Testis (tissue), 2 donors: Measurements from ENCODE around the gene IL1RL2.

Experiments used
- POLR2A ChIP-seq: fragments of 450-650 bp; IDR thresholded peaks from one replicate; pipeline ENCODE4 v1.6.1; 2017; ENCODE audit warnings: antibody characterized with exemption, mild to moderate bottlenecking, moderate library complexity
- TF ChIP-seq, protein P1 (sequence below), 3 experiments: fragments of 450-650 bp in 2 of 3; fragments of 200-600 bp in 1 of 3; sonication (generic) in 1 of 3; IDR thresholded peaks; one replicate each; pipeline ENCODE4 v1.5.1; 2016 to 2019; ENCODE audit warnings: antibody characterized with exemption in 3 of 3, mild to moderate bottlenecking in 2 of 3, moderate library complexity in 1 of 3

DNA sequence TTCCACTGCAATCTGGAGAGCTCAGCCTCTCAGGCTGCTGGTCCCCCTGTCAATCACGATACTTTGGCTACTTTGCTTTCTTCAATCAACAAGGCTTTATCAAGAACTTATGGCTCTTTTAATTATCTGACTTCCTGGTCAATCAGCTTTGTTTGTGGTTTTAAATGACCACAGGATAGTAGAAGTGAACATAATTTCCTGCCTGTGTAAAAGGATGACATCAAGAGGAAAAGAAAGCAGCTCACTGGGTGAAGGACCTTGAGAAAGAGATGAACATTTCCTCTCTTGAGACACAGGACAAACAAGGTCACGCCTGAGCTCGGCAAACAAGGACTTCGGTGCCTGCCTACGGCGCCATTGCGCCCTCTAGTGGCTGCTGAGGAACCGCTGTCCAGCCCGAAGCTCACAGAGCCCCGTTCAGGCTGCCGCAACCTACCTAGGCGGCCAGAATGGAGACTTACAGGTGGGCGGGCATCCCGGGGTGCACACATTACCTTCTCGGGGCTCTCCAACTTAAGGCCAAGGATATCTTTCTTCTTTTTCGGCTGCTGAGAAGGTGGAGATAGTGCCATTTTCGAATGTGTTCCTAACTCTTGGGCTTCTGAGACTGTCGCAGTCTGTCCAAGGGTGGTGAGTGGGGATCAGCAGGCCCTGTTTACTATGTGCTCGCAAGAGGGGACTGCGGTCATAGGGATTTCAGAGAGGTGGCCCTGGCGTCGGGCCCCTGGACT lies 54.0 kb downstream of the IL1RL2 start:
- TF ChIP-seq POLR2A = no peak
- TF ChIP-seq, protein P1, sequence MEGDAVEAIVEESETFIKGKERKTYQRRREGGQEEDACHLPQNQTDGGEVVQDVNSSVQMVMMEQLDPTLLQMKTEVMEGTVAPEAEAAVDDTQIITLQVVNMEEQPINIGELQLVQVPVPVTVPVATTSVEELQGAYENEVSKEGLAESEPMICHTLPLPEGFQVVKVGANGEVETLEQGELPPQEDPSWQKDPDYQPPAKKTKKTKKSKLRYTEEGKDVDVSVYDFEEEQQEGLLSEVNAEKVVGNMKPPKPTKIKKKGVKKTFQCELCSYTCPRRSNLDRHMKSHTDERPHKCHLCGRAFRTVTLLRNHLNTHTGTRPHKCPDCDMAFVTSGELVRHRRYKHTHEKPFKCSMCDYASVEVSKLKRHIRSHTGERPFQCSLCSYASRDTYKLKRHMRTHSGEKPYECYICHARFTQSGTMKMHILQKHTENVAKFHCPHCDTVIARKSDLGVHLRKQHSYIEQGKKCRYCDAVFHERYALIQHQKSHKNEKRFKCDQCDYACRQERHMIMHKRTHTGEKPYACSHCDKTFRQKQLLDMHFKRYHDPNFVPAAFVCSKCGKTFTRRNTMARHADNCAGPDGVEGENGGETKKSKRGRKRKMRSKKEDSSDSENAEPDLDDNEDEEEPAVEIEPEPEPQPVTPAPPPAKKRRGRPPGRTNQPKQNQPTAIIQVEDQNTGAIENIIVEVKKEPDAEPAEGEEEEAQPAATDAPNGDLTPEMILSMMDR (IDR thresholded peaks at IDR 0.05) = peak; percentile 93 to 98 (median 95)
